Measurements from ENCODE around the gene KLHL6. TPM values are rescaled to one million over a fixed set of nuclear protein-coding genes. Genes with fewer than 3 reads are reported as not detected.

KLHL6 gene
- total RNA-seq, 4 donors from 2014 or later = 0.26 to 2.0 (median 1.6) TPM

- Histone ChIP-seq H3K4me1 (no peaks in the 10 kb centered on the region), H3K27me3 (no peaks in the 10 kb centered on the region), H3K36me3 (no peaks in the 10 kb centered on the region), H3K9me3 (no peaks in the 10 kb centered on the region), H3K27ac (no peak overlapping the region), H3K4me3 (no peak overlapping the region)
- no peak for TF ChIP-seq POLR2A (IDR thresholded peaks at IDR 0.05)
- TF ChIP-seq, protein P1, sequence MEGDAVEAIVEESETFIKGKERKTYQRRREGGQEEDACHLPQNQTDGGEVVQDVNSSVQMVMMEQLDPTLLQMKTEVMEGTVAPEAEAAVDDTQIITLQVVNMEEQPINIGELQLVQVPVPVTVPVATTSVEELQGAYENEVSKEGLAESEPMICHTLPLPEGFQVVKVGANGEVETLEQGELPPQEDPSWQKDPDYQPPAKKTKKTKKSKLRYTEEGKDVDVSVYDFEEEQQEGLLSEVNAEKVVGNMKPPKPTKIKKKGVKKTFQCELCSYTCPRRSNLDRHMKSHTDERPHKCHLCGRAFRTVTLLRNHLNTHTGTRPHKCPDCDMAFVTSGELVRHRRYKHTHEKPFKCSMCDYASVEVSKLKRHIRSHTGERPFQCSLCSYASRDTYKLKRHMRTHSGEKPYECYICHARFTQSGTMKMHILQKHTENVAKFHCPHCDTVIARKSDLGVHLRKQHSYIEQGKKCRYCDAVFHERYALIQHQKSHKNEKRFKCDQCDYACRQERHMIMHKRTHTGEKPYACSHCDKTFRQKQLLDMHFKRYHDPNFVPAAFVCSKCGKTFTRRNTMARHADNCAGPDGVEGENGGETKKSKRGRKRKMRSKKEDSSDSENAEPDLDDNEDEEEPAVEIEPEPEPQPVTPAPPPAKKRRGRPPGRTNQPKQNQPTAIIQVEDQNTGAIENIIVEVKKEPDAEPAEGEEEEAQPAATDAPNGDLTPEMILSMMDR (IDR thresholded peaks at IDR 0.05) = no peak
- DNase-seq = no peak
- intact Hi-C loops (cut with DNase I; ENCODE audit: low total_unique reads) = no loop called here
Measured at GRCh38 chr3:183554377-183554776, 1.1 kb downstream of the KLHL6 start.

DNA sequence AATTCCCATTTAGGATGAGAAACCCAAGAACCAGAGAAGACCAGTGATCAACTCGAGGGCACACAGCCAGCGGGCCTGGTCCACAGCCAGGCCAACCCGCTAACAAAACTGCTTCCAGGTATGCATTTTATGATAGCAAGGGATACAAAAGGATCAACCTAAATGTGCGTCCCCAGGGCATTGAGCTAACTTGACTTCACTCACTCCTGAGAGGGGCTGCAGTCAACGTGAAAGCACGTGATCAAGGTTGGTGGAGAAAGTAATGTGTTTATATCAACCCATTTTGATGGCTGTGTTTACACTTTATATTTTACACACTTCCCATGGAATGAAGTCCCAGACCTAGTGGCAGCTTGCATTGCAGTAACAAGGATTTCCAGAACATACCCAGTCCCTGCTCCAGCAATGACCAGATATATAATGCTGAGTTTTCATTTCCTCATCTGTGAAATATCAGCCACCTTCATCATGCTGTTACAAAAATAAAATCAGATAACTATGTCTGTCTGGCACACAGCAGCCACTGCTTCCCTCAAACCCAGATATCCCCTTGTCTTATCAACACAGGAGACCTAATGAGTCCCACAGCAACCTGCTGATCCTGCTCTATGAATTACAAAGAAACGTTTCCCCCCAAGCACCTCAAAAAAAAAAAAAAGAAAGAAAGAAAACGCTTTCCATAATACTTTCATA, 2.0 kb downstream of the KLHL6 start:
- intact Hi-C loops (cut with DNase I; ENCODE audit: low total_unique reads) = no loop called here
- Histone ChIP-seq H3K27ac (no peak overlapping the region), H3K27me3 (no peaks in the 10 kb centered on the region), H3K4me1 (no peaks in the 10 kb centered on the region), H3K9me3 (no peaks in the 10 kb centered on the region), H3K36me3 (no peaks in the 10 kb centered on the region), H3K4me3 (no peak overlapping the region)
- TF ChIP-seq, protein P1 (IDR thresholded peaks at IDR 0.05) = no peak
- no peak for TF ChIP-seq POLR2A (IDR thresholded peaks at IDR 0.05)
- no peak for DNase-seq

- Histone ChIP-seq H3K4me3 (no peak overlapping the region), H3K36me3 (no peaks in the 10 kb centered on the region), H3K4me1 (no peaks in the 10 kb centered on the region), H3K9me3 (no peaks in the 10 kb centered on the region), H3K27ac (no peak overlapping the region), H3K27me3 (no peaks in the 10 kb centered on the region)
- intact Hi-C loops (cut with DNase I; ENCODE audit: low total_unique reads) = no loop called here
- DNase-seq = no peak
- TF ChIP-seq, protein P1 (IDR thresholded peaks at IDR 0.05) = no peak
- TF ChIP-seq POLR2A (IDR thresholded peaks at IDR 0.05) = no peak
Measured at GRCh38 chr3:183551930-183552329, 3.6 kb downstream of the KLHL6 start.

DNA sequence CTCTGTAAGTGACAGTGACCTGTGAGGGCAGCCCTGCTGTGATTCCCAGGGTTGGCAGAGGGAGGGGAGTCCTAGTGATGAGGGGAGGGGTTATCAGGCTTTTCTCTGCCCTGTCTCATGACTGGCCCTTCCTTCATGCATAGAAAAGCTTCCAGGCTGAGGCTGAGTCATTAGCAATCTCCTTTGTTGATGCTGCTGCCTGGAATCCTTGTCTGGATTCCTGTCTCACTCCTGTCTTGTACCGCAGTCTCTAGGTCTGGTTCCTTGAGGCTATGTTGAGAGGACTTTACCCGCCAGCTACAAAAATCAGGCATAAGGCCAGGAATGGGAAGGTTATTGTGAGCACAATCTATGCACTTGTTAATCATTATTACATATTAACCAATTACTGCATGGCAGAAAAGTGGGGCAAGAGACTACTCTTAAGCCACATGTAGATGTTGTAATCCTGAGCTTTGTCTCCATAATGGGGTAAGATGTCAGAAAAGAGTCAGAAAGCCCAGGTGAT, 7.2 kb downstream of the KLHL6 start:
- intact Hi-C loops (cut with DNase I; ENCODE audit: low total_unique reads) = no loop called here
- TF ChIP-seq, protein P1 (IDR thresholded peaks at IDR 0.05) = no peak
- no peak for TF ChIP-seq POLR2A (IDR thresholded peaks at IDR 0.05)
- no peaks in the 10 kb centered on the region for H3K27me3 ChIP-seq
- DNase-seq = no peak
- no peak overlapping the region for H3K4me3 ChIP-seq
- H3K9me3 ChIP-seq = no peaks in the 10 kb centered on the region
- no peak overlapping the region for H3K27ac ChIP-seq
- no peaks in the 10 kb centered on the region for H3K4me1 ChIP-seq
- H3K36me3 ChIP-seq = no peaks in the 10 kb centered on the region

- Histone ChIP-seq H3K4me3 (no peak overlapping the region), H3K4me1 (no peaks in the 10 kb centered on the region), H3K36me3 (no peaks in the 10 kb centered on the region), H3K9me3 (no peaks in the 10 kb centered on the region), H3K27ac (no peak overlapping the region), H3K27me3 (no peaks in the 10 kb centered on the region)
- intact Hi-C loops (cut with DNase I; ENCODE audit: low total_unique reads) = no loop called here
- TF ChIP-seq POLR2A (IDR thresholded peaks at IDR 0.05) = no peak
- TF ChIP-seq, protein P1 (IDR thresholded peaks at IDR 0.05) = no peak
- DNase-seq = no peak
Measured at GRCh38 chr3:183546625-183547024, 8.9 kb downstream of the KLHL6 start.
